ENCODE data around the gene SIPA1L3. TPM values are rescaled to one million over a fixed set of nuclear protein-coding genes. Genes with fewer than 3 reads are reported as not detected.

The SIPA1L3 gene
- total and polyA plus RNA-seq, 2 donors from 2014 or later = 5.8 to 61.7 TPM

DNA sequence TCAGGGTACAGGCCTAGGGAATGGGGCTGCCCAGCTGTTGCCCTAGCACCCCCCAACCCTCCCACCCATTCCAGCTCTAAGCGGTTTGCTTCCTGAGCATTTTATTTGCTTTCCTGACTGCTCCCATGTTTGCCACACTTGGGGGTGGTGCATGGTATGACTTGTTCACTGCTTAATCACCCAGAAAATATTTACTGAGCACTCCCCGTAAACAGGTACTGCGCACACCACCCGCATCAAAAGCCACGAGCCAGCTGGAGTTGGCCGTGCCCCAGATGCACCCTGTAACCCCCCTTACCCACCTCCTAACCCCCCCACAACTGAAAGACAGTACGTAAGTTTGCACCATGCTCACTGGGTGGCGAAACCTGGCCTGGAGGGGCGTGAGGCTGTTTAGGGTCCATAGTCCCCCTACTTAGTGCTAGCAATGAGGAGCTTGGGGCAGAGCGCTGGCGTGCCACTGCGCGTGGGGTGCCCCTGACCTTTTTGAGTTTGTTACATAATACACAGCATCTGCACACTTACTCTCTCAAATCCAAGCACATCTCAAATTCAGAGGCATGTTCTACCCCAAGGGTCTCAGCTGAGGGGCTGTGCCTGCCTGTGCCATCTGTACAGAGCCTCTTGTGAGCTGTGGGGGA is 287.2 kb downstream of the SIPA1L3 start:
- TF ChIP-seq, protein P1, sequence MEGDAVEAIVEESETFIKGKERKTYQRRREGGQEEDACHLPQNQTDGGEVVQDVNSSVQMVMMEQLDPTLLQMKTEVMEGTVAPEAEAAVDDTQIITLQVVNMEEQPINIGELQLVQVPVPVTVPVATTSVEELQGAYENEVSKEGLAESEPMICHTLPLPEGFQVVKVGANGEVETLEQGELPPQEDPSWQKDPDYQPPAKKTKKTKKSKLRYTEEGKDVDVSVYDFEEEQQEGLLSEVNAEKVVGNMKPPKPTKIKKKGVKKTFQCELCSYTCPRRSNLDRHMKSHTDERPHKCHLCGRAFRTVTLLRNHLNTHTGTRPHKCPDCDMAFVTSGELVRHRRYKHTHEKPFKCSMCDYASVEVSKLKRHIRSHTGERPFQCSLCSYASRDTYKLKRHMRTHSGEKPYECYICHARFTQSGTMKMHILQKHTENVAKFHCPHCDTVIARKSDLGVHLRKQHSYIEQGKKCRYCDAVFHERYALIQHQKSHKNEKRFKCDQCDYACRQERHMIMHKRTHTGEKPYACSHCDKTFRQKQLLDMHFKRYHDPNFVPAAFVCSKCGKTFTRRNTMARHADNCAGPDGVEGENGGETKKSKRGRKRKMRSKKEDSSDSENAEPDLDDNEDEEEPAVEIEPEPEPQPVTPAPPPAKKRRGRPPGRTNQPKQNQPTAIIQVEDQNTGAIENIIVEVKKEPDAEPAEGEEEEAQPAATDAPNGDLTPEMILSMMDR (IDR thresholded peaks at IDR 0.05; ENCODE audit: borderline replicate concordance, extremely low read depth, insufficient read depth) = no peak
- H3K9me3 ChIP-seq (ENCODE audit: control insufficient read depth in 2 of 3, insufficient read depth in 1 of 3, low read length in 3 of 3) = no peaks in the 10 kb centered on the region
- no peaks in the 10 kb centered on the region for H3K4me1 ChIP-seq (ENCODE audit: control insufficient read depth in 2 of 3, insufficient read depth in 2 of 3, low read depth in 1 of 3, low read length in 3 of 3)
- H3K36me3 ChIP-seq (ENCODE audit: control insufficient read depth in 2 of 3, insufficient read depth in 3 of 3, low read length in 3 of 3) = peaks cover 0 to 8% (median 0%) of the 10 kb centered on the region in 3 donors
- no peak overlapping the region for H3K27ac ChIP-seq (ENCODE audit: low read depth in 2 of 2, low read length in 2 of 2)
- FAIRE-seq = no peak
- no peak for DNase-seq
- no peak overlapping the region for H3K4me3 ChIP-seq (ENCODE audit: low read length in 3 of 3)
- intact Hi-C loops (cut with DNase I) = no loop called here
- H3K27me3 ChIP-seq (ENCODE audit: control insufficient read depth, insufficient read depth, low read length) = no peaks in the 10 kb centered on the region
- no peak overlapping the region for H3K9ac ChIP-seq (ENCODE audit: low read length in 3 of 3)

DNA sequence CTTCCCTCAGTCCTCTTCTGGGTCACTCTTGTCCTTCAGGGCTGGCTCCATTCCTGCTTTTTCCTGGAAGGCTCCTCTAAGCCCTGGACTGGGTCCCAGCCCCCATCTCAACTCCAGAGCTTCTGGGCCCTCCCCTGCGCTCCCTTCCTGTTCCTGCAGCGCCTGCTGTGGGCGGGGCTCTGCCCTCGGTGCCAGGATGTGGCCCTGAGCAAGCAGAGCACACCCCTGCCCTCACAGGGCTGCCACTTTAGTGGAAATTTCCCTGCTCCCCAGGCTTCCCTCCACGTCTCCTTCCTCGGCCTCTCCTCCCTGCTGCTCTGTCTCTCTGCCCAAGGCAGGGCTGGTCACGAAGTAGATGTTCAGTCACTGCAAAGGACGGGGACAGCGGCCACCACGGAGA is 288.2 kb downstream of the SIPA1L3 start:
- Histone ChIP-seq H3K9me3 (ENCODE audit: control insufficient read depth in 2 of 3, insufficient read depth in 1 of 3, low read length in 3 of 3) (no peaks in the 10 kb centered on the region), H3K4me3 (ENCODE audit: low read length in 3 of 3) (no peak overlapping the region), H3K27me3 (ENCODE audit: control insufficient read depth, insufficient read depth, low read length) (no peaks in the 10 kb centered on the region), H3K27ac (ENCODE audit: low read depth in 2 of 2, low read length in 2 of 2) (no peak overlapping the region), H3K4me1 (ENCODE audit: control insufficient read depth in 2 of 3, insufficient read depth in 2 of 3, low read depth in 1 of 3, low read length in 3 of 3) (no peaks in the 10 kb centered on the region), H3K36me3 (ENCODE audit: control insufficient read depth in 2 of 3, insufficient read depth in 3 of 3, low read length in 3 of 3) (peaks cover 0 to 8% (median 0%) of the 10 kb centered on the region in 3 donors), H3K9ac (ENCODE audit: low read length in 3 of 3) (no peak overlapping the region)
- no peak for FAIRE-seq
- TF ChIP-seq, protein P1 (IDR thresholded peaks at IDR 0.05; ENCODE audit: borderline replicate concordance, extremely low read depth, insufficient read depth) = no peak
- intact Hi-C loops (cut with DNase I) = no loop called here
- no peak for DNase-seq

DNA sequence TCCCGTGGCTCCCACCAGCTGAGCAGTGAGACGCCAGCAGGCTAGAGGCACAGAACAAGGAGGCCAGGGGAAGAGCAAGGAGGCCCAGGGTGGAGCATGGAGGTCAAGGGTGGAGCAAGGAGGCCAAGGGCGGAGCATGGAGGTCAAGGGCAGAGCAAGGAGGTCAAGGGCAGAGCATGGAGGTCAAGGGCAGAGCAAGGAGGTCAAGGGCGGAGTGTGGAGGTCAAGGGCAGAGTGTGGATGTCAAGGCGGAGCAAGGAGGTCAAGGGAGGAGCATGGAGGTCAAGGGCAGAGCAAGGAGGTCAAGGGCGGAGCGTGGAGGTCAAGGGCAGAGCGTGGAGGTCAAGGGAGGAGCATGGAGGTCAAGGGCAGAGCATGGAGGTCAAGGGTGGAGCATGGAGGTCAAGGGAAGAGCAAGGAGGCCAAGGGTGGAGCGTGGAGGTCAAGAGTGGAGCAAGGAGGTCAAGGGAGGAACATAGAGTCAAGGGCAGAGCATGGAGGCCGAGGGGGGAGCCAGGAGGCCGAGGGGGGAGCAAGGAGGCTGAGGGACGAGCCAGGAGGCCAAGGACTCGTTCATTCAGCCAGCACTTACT is 289.3 kb downstream of the SIPA1L3 start:
- no peaks in the 10 kb centered on the region for H3K4me1 ChIP-seq (ENCODE audit: control insufficient read depth in 2 of 3, insufficient read depth in 2 of 3, low read depth in 1 of 3, low read length in 3 of 3)
- DNase-seq (no peak), FAIRE-seq (no peak)

More for the DNA sequence above, 289.3 kb downstream of the SIPA1L3 start:
- intact Hi-C loops (cut with DNase I) = no loop called here
- Histone ChIP-seq H3K36me3 (ENCODE audit: control insufficient read depth in 2 of 3, insufficient read depth in 3 of 3, low read length in 3 of 3) (peaks cover 0 to 8% (median 0%) of the 10 kb centered on the region in 3 donors), H3K9me3 (ENCODE audit: control insufficient read depth in 2 of 3, insufficient read depth in 1 of 3, low read length in 3 of 3) (no peaks in the 10 kb centered on the region), H3K9ac (ENCODE audit: low read length in 3 of 3) (no peak overlapping the region), H3K27ac (ENCODE audit: low read depth in 2 of 2, low read length in 2 of 2) (no peak overlapping the region), H3K27me3 (ENCODE audit: control insufficient read depth, insufficient read depth, low read length) (no peaks in the 10 kb centered on the region), H3K4me3 (ENCODE audit: low read length in 3 of 3) (no peak overlapping the region)
- TF ChIP-seq, protein P1 (IDR thresholded peaks at IDR 0.05; ENCODE audit: borderline replicate concordance, extremely low read depth, insufficient read depth) = no peak
